GM21423 (cell line): ENCODE results near the gene C1QTNF12.

Source experiments
- ATAC-seq: cut with Tn5 transposase; IDR thresholded peaks from one replicate; pipeline ENCODE4 v1.9.1; 2021; ENCODE audit warnings: mild to moderate bottlenecking, moderate library complexity; ENCODE audit not compliant: unreplicated experiment

C1QTNF12 gene, protein sequence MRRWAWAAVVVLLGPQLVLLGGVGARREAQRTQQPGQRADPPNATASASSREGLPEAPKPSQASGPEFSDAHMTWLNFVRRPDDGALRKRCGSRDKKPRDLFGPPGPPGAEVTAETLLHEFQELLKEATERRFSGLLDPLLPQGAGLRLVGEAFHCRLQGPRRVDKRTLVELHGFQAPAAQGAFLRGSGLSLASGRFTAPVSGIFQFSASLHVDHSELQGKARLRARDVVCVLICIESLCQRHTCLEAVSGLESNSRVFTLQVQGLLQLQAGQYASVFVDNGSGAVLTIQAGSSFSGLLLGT

DNA sequence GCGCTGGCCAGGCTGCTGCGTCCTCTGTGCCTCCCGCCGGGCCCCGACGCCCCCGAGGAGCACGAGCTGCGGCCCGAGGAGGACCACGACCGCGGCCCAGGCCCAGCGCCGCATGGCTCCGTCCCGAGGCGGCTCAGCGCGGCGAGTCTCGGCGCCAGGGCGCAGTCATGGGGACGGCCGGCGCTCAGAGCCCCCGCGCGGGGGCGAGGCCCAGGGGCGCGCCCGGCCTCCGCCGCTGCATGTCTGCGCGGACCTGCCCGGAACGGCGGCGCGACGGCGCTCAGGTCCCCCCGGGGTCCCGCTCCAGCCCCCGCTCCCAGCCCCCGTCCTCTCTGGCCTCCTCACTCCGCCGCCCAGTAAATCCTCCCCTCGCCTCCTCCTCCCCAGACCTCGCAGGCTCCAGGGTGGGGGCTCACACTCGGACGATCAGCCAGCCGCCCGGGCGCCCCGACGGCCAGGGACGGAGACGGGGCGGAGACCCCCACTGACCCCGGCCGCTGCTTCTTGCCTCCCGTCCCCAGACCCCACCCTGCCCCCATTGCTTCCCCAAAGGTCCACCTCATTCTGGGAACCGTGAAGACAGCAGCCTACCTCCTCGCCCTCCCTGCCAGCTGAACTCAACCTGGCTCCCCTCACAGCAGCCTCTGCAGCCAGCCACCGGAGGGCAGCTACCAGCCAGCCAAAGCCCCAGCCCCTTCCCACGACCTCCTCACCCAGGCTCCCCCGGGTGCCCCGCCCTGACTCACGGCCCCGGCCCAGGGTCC, at the start of gene C1QTNF12:
Gene C1QTNF12 (minus strand): TSS at position 146 of the 764 bp plus-strand sequence. CDS start 32 bp downstream, at position 114.
- ATAC-seq: no peak

DNA sequence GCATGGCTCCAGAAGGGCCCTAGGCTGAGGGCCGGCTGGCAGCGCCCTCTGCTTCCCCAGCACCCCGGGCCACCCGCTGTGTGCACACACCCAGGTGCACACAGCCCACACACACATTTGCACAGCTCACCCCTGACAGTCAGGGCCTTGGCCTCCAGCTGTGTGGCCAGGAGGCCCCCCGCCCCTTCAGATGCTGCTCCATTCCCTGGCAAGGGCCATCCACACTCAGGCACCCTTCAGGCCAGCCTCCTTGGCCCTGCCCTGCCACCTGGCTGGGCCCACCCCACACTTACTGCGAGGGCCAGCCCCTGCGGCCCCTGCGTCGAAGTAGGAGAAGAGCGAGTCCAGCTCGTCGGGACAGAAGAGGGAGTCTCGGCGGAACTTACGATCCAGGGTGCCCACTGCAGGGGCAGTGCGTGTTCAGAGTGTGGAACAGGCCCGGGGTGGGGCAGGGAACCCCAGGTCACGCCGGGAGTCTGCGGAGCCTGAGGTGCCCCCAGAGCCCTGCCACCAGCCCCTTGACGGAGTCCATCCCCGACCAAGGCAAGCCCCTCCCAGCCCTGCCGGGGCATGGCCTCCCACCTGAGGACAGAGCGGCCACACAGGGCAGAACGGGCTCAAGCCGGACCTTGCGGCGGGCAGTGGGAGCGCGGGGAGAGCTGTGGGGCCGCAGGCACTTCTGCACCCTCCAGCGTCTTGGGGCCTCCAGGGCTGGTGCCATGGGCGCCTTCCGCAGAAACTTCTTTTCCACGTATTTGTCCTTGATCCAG, 48.8 kb upstream of the C1QTNF12 start:
- ATAC-seq: no peak

DNA sequence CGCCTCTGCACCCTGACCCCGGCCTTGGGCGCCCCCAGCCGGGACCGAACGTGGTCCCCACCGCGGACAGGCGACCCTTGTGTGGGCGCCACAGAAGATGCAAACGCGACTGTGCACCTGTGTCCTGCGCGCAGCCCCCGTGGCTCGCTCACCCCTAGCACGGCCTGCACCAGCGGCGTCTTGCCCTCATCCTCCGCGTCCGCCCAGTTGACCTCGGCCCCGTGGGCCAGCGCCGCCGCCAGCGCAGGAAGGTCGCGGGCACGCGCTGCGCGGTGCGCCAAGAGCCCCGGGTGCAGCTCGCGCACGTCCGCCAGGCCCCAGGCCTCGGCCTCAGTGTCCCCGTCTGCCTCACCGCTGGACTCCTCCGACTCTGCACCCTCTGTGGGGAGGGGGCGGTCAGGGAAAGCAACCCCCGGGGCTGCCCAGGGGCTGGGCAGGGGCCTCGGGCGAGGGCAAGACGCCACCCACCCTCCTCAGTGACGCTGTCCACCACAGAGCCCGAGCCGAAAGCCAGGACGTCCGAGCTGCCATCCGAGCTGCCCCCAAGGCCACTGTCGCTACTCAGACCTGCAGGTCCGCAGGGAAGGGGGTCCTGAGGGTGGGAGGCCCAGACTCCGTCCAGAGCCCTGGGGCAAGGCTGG, 47.8 kb upstream of the C1QTNF12 start:
- ATAC-seq: no peak

DNA sequence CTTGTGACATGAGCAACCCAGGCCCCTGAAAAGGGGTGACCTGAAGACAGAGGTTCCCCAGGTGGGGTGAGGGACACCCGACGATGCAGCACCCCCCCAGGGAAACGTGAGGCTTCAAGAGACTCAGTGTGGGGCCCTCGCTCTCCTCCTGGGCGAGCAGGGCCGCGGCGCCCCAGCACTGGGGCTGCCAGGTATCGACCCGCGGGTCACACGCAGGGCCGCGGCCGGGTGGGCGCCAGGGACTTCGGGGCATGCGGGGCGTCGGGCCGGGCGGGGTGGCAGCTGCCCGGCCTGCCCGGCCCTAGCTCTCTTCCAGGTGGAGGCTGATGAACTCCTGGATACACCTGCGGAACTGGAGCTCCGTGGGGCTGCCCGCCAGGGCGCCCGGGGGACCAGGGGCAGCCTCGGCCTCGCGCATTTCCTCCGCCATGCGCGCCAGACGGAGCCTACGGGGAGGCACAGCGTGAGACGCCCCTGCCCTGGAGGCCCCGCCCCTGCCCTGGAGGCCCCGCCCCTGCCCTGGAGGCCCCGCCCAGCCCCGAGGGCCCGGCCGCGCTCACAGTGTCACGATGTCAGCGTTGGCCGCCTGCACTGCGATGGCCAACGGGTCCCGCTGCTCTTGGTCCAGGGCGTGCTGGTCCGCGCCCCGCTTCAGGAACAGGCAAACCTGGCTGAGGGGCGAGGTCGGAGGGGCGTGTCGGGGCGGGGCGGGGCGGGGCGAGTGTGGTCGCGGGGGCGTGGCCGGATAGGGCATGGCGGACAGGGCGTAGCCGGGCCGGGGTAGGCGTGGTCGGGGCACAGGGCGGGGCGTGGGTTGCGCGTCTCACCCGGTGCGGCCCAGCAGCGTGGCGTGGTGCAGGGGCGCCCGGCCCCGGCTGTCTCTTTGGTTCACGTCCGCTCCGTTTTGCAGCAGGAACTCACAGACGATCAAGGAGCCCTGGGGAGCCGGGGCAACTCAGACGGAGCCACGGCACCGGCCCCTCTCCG, 47.0 kb upstream of the C1QTNF12 start:
- ATAC-seq: no peak

DNA sequence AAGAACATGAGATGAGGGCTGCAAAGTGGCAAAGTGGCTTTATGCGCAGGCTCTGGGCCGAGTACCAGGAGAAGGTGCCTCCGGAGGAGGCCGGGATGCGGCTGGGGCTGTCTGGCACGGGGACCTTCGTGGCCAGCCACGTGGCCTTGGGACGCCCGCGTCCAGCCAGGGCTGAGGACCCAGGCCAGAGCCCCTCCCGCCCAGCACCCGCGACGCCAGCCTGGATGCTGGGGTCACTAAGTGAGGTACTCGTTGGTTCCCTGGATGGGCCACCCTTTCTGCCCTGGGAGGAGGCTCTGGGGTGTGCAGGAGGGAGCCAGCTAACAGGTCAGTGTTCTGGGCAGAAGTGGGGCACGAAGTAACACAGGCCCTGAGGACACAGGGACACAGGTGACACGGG, 46.3 kb upstream of the C1QTNF12 start:
- ATAC-seq: no peak

DNA sequence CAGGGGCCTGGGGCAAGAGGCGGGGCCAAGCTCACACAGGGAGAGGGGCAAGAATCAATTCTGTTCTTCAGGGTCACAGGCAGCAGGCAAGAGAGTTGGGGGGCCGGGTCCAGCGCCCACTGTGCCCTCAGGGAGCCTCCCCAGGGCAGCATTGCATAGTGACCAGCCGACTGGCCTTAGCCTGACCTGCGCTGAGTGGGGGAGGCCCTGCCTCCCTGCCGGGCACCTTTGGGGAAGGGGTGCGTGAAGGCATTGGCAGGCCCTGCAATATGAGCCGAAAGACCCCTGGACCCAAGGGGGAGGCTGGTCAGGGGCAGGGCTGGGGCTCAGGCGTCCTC, 45.9 kb upstream of the C1QTNF12 start:
- ATAC-seq: no peak

DNA sequence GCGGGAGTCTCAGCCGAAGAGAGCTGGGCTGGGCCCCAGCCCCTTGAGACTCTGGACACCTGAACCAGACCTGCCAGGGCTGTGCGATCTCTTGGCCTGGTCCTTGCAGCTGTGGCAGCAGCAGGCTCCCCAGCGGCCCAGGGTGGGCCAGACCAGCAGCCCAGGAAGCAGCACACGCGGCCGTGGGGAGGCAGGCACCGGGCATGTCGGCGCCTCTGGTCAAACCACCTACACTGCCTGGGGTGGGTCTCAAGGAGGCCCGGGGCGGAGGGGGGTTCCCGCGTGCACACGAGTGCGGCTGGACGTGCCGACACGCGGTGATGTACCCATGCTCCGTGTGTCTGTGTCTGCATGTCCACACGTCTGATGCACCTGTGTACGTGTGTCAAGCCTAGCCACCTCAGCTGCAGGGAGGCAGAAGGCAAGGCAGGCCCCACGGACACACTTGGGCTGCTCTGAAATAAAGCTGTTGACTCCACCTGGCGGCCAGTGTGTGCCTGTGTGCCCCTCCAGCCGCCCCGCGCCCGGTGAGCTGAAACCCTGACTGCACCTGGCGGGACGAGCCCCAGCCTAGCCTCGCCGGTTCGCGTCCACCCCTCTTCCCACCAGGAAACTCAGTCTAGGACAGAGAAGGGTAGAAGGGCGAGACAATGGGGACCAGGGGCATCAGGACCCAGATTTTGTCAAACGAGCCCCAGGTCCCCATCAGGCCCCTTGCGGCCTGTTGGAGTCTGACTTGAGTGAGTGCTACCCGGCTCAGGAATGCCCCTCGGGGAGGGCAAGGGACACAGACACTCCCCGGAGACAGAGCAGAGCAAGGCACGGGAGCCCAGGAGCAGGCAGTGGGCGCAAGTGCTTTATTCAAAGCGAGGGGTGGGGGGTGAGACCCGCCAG, 45.3 kb upstream of the C1QTNF12 start:
- peak; percentile 51 for ATAC-seq

DNA sequence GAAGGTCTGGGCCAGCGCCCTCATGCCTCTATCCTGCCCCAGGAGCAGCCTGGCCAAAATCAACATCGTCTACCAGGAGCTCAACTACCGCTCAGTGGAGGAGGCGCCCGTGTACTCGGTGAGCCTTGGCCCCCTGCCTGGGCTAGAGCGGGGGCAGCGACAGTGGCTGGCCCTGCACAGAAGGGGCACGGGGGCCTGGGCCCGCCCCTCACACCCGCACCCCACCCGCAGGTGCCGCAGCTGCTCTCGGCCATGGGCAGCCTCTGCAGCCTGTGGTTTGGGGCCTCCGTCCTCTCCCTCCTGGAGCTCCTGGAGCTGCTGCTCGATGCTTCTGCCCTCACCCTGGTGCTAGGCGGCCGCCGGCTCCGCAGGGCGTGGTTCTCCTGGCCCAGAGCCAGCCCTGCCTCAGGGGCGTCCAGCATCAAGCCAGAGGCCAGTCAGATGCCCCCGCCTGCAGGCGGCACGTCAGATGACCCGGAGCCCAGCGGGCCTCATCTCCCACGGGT, 44.6 kb upstream of the C1QTNF12 start:
- no peak for ATAC-seq

DNA sequence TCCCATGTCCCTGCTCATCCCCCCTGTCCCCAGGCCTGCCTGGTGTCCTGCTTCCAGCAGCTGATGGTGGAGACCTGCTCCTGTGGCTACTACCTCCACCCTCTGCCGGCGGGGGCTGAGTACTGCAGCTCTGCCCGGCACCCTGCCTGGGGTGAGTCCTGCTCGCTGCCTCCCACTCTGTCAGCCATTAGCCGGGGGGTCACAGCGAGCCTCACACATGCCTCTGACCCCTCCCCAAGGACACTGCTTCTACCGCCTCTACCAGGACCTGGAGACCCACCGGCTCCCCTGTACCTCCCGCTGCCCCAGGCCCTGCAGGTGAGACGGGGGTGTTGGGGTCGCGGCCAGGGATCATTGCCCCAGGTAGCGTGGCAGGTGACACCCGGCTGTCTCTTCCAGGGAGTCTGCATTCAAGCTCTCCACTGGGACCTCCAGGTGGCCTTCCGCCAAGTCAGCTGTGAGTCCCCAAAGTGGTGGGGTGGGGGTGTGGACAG, 43.8 kb upstream of the C1QTNF12 start:
- ATAC-seq: no peak

DNA sequence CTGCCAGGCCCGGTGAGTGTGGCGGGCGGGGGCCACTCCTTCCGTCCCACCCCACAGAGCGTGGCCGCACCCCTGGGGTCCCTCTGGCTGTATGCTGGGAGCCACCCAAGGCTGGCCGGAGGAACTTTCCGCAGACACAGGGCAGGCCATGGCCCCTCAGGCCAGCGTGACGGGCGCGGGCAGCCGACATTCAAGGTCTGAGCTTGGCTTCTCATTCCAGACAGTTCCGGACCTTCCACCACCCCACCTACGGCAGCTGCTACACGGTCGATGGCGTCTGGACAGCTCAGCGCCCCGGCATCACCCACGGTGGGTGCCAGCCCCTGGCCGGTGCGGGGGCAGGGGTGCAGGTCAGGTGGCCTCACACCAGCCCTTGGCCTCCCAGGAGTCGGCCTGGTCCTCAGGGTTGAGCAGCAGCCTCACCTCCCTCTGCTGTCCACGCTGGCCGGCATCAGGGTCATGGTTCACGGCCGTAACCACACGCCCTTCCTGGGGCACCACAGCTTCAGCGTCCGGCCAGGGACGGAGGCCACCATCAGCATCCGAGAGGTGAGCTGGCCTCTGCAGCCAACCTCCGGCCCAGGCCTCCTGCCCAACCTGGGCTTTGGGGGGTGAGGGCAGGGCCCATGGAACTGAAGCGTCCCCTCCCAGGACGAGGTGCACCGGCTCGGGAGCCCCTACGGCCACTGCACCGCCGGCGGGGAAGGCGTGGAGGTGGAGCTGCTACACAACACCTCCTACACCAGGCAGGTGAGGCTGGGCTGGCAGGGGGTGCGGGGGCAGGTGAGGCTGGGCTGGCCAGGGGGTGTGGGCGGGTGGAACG, 41.0 kb upstream of the C1QTNF12 start:
- ATAC-seq: no peak

DNA sequence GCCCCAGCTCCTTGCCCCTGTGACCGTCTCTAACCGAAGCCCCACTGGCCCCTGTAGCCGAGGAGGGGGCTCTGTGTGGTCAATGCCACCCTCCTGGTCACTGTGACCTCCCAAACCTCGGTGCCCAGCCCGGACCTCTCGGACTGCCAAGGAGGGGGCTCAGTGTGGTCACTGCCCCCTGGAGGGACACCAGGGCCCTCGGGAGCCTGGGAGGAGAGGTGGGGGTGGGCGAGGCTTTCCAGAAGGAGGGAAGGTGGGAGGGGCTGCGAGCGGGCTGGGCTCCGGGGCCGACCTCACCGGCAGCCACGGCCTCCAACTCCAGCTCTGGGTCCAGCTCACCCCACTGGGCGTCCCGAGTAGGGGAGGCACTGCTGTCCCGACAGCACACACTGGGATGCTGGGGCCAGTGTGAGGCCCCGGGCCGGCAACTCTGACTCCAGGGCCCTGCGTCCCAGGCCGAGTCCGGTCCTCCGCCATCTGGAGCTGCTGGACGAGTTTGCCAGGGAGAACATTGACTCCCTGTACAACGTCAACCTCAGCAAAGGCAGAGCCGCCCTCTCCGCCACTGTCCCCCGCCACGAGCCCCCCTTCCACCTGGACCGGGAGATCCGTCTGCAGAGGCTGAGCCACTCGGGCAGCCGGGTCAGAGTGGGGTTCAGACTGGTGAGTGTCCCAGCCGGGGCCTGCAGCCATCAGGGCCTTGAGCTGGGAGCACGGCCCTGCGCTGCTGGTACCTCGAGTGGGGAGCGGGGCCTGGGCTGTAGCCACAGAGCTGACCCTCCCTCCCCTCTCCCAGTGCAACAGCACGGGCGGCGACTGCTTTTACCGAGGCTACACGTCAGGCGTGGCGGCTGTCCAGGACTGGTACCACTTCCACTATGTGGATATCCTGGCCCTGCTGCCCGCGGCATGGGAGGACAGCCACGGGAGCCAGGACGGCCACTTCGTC, 40.1 kb upstream of the C1QTNF12 start:
- no peak for ATAC-seq

DNA sequence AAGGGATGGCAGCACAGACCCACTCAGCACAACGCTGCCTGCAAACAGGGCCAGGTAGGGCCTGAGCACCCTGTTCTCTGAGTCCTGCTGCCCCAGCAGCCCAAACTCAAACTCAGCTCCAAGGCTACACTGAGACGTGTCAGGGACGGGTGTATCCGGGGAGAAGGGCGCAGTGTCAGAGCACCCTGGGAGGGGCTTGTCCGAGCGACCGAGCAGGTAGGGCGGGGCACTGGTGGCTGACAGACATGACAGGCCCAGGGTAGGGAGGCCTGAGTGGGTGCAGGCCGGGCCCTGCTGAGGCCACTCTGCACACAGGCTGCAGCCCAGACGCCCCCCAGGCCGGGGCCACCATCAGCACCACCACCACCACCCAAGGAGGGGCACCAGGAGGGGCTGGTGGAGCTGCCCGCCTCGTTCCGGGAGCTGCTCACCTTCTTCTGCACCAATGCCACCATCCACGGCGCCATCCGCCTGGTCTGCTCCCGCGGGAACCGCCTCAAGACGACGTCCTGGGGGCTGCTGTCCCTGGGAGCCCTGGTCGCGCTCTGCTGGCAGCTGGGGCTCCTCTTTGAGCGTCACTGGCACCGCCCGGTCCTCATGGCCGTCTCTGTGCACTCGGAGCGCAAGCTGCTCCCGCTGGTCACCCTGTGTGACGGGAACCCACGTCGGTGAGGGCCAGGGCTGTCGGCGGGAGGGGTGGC, 39.2 kb upstream of the C1QTNF12 start:
- no peak for ATAC-seq

DNA sequence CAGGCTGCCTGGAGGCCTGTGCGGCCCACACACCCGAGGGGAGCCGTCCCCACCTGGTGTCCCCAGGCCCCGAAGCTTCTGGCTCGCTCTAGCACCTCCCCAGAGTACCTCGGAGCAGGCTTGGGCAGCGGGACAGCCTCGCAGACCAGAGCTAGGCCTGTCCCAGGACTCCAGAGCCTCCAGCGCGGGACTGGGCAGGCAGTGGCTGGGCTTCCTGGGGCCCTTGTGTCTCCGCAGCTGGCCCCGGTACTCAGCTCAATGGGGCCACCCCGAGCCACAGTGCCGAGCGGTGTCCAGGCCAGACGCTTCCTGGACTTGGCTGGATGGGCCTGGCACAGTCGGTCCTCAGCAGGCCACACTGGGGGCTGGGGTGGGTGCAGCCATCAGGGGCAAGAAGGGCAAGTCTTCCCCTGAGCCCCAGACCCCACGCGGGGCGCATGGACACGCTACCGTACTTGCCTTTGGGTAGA, 38.6 kb upstream of the C1QTNF12 start:
- no peak for ATAC-seq

DNA sequence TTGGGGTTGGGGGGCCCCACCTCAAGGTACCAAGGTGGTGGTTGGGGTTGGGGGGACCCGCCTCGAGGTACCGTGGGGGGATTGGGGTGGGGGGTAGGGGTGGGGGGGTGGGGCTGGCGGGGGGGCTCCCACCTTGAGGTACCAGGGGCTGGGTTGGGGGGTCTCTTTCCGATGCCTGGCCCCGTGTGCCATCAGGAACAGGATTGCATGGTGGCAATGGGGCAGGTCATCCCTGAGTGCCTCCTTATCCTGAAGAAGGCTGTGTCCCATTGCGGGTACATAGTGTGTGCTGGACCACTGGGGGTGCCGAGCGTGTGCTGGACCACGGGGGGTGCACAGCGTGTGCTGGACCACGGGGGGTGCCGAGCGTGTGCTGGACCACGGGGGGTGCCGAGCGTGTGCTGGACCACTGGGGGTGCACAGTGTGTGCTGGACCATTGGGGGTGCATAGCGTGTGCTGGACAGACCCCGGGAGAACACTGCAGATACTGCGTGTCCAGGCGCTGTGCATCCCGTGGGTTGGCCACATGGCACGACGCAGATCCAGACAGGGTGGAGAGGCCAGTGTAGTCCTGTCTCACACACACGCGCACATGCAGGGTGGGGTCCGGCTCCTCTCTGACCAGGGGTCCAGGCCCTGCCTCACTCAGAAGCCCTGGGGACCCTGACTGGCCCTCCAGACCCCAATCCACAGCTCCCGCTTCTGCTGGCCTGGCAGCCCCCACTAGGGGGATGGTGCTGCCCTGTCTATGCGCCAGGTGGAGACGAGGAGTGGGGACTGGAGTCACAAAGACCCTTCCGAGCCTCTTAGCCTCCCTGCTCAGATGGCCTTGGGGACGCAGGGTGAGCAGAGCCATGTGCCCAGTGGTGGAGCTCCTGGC, 37.9 kb upstream of the C1QTNF12 start:
- no peak for ATAC-seq

DNA sequence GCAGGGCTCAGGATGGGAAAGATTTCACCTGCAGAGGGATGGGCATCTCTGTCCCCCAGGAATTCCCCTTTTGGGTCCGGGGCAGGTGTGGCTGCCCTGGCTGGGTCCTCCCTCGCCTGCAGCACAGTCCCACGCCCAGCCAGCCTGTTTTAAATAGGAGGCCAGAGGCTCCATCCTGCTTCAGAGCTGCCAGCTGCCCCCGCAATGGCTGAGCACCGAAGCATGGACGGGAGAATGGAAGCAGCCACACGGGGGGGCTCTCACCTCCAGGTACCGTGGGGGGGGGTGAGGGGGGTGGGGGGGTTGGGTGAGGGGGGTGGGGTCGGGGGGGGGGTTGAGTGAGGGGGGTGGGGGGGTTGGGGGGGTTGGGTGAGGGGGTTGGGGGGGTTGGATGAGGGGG, 37.3 kb upstream of the C1QTNF12 start:
- no peak for ATAC-seq
